Immature natural killer cell (primary cell): ENCODE measurements around the gene SYNJ1. TPM values are rescaled to one million over a fixed set of nuclear protein-coding genes. Genes with fewer than 3 reads are reported as not detected.
"Not testable (repeated sequence)": the region's sequence is repeated elsewhere in the genome, so short reads cannot be mapped to it uniquely, and the experiment has no call there.

Experiments used
- DNase-seq, 3 donors: peaks; one replicate each; pipeline ENCODE4 v3.0.0; 2022; ENCODE audit warnings: mixed read lengths in 1 of 3
- H3K27ac Mint-ChIP-seq, 6 donors: one replicate each; pipeline ENCODE4 v1.8.0; 2020; ENCODE audit warnings: mixed read lengths in 6 of 6, mild to moderate bottlenecking in 5 of 6, inconsistent platforms in 4 of 6, moderate library complexity in 3 of 6
- H3K27me3 Mint-ChIP-seq, 3 donors: one replicate each; pipeline ENCODE4 v1.8.0; 2020 to 2021; ENCODE audit warnings: low read depth in 3 of 3, mild to moderate bottlenecking in 3 of 3, mixed read lengths in 3 of 3, moderate library complexity in 3 of 3, inconsistent platforms in 1 of 3
- H3K36me3 Mint-ChIP-seq, 3 donors: one replicate each; pipeline ENCODE4 v1.8.0; 2020; ENCODE audit warnings: mixed read lengths in 3 of 3, inconsistent platforms in 2 of 3, mild to moderate bottlenecking in 2 of 3
- H3K4me1 Mint-ChIP-seq, 2 donors: one replicate each; pipeline ENCODE4 v1.8.0; 2020; ENCODE audit warnings: inconsistent platforms in 2 of 2, mild to moderate bottlenecking in 2 of 2, mixed read lengths in 2 of 2, moderate library complexity in 1 of 2
- H3K4me3 Mint-ChIP-seq, 5 donors: one replicate each; pipeline ENCODE4 v1.8.0; 2020; ENCODE audit warnings: mild to moderate bottlenecking in 5 of 5, mixed read lengths in 5 of 5, inconsistent platforms in 3 of 5, moderate library complexity in 3 of 5
- H3K9me3 Mint-ChIP-seq, 6 donors: one replicate each; pipeline ENCODE4 v1.8.0; 2020; ENCODE audit warnings: mild to moderate bottlenecking in 6 of 6, mixed read lengths in 6 of 6, inconsistent platforms in 4 of 6, moderate library complexity in 3 of 6
- polyA plus RNA-seq, 3 donors: library from polyadenylated mRNA; unstranded; fragments of 300-500 nt; fragmentation: Illumina TruSeq; gene quantifications; one replicate each; pipeline ENCODE4 v1.2.3, GENCODE V29; 2021

The SYNJ1 gene
- polyA plus RNA-seq, 3 donors from 2014 or later, result 0.05 to 7.9 (median 2.1) TPM

- H3K4me1 Mint-ChIP-seq, result peaks cover 20 to 33% of the 10 kb centered on the region in 2 donors
- H3K4me3 Mint-ChIP-seq, result peak overlapping the region; percentile 33 to 46 (median 44)
- not testable (repeated sequence) for DNase-seq, H3K9me3 Mint-ChIP-seq
- H3K36me3 Mint-ChIP-seq, result peaks cover 10 to 17% (median 13%) of the 10 kb centered on the region in 3 donors
- peak overlapping the region in 1 of 6 donors; percentile 22 for H3K27ac Mint-ChIP-seq
- H3K27me3 Mint-ChIP-seq, result peaks cover 6 to 14% (median 7%) of the 10 kb centered on the region in 3 donors
These were observed 116.9 kb downstream of the SYNJ1 start for GRCh38 chr21:32610940-32611339.

GRCh38 chr21:32608851-32609250, 119.0 kb downstream of the SYNJ1 start:
- H3K4me3 Mint-ChIP-seq, result peak overlapping the region in 2 of 5 donors; percentile 3 to 20

GRCh38 chr21:32605469-32605868, 122.3 kb downstream of the SYNJ1 start:
- H3K27me3 Mint-ChIP-seq, result peaks cover 0 to 4% (median 2%) of the 10 kb centered on the region in 3 donors
- no peak overlapping the region for H3K4me3 Mint-ChIP-seq
- DNase-seq, result no peak
- no peak overlapping the region for H3K27ac Mint-ChIP-seq
- H3K9me3 Mint-ChIP-seq, result no peaks in the 10 kb centered on the region
- H3K4me1 Mint-ChIP-seq, result peaks cover 2 to 5% of the 10 kb centered on the region in 2 donors
- H3K36me3 Mint-ChIP-seq, result peaks cover 18 to 47% (median 44%) of the 10 kb centered on the region in 3 donors

More at GRCh38 chr21:32608851-32609250, 119.0 kb downstream of the SYNJ1 start:
- Mint-ChIP-seq H3K36me3 (peaks cover 14 to 30% (median 24%) of the 10 kb centered on the region in 3 donors), H3K9me3 (no peaks in the 10 kb centered on the region), H3K27me3 (peaks cover 7 to 11% (median 8%) of the 10 kb centered on the region in 3 donors), H3K4me1 (peaks cover 20 to 33% of the 10 kb centered on the region in 2 donors), H3K27ac (peak overlapping the region in 1 of 6 donors; percentile 64)
- DNase-seq, result no peak

DNA sequence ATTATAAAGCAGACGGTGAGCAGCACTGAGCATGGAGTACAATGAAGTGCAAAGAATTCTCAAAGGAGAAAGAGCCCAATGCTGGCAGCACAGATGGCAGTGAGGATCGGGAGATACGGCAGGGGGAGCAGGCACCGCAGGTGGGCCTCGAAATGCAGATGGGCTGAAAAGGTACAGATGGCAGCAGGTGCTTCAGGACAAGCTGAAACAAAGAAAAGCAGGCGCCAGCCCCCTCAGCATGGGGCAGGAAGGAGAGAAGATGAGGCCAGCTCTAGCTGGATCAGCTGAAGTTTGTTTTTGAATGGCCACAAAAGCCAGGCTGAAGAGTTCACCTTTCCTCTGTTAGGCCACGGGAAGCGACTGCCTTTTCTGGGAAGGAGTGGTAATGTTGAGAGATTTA, 123.3 kb downstream of the SYNJ1 start:
- Mint-ChIP-seq H3K4me3 (no peak overlapping the region), H3K4me1 (peaks cover 0 to 3% of the 10 kb centered on the region in 2 donors), H3K36me3 (peaks cover 14 to 48% (median 46%) of the 10 kb centered on the region in 3 donors), H3K27me3 (peaks cover 0 to 4% (median 2%) of the 10 kb centered on the region in 3 donors), H3K9me3 (no peaks in the 10 kb centered on the region), H3K27ac (no peak overlapping the region)
- DNase-seq, result no peak

DNA sequence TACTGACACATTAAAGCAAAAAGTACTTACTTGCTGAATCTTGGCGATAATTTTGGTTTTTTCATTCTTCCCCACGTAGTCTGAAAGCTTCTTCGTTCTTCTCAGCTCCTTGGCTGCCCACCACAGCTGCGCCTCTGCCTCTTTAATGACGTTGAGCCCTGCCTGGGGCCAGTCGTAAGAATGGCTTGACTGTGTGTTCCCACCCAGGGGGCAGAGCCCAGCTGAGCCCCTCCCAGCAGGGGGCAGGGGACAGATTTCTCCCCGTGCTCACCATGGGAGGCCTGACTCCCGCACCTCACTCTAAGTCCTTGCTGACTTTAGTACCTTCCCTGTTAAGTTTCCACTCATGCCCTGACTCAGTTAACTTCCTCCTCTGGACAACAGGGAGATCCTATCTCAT, 124.7 kb downstream of the SYNJ1 start:
- no peaks in the 10 kb centered on the region for H3K9me3 Mint-ChIP-seq

DNA sequence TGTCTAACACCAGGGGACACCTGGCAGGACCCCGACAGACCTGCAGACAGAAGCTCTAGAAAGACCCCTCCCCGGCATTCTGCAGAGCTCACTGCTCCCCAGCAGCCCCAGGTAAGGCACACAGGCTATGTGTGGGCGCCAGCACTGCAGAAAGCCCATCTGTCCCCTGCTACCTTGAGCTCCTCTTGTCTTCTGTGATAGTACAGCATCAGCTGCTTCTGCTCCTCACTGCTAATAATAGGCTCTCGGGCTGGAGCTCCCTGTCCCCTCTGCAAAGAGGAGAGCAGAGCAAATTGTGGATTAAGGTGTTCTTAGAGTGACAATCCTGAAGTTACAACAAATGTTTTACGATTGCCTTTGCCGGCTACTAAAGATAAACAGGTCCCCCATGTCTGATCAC, 125.7 kb downstream of the SYNJ1 start:
- no peaks in the 10 kb centered on the region for H3K4me1 Mint-ChIP-seq
- no peak overlapping the region for H3K4me3 Mint-ChIP-seq
- H3K27ac Mint-ChIP-seq, result peak overlapping the region in 1 of 6 donors; percentile 17
- no peaks in the 10 kb centered on the region for H3K9me3 Mint-ChIP-seq
- DNase-seq, result no peak
- H3K36me3 Mint-ChIP-seq, result peaks cover 11 to 43% (median 41%) of the 10 kb centered on the region in 3 donors
- peaks cover 0 to 2% (median 2%) of the 10 kb centered on the region in 3 donors for H3K27me3 Mint-ChIP-seq

More for the DNA sequence above, 124.7 kb downstream of the SYNJ1 start:
- H3K27me3 Mint-ChIP-seq, result peaks cover 0 to 2% (median 2%) of the 10 kb centered on the region in 3 donors
- DNase-seq, result no peak
- H3K27ac Mint-ChIP-seq, result peak overlapping the region in 1 of 6 donors; percentile 55
- H3K4me1 Mint-ChIP-seq, result no peaks in the 10 kb centered on the region
- H3K4me3 Mint-ChIP-seq, result no peak overlapping the region
- H3K36me3 Mint-ChIP-seq, result peaks cover 11 to 43% (median 41%) of the 10 kb centered on the region in 3 donors

- H3K9me3 Mint-ChIP-seq, result no peaks in the 10 kb centered on the region
- no peaks in the 10 kb centered on the region for H3K4me1 Mint-ChIP-seq
- H3K36me3 Mint-ChIP-seq, result peaks cover 4 to 28% (median 27%) of the 10 kb centered on the region in 3 donors
- DNase-seq, result no peak
- H3K27me3 Mint-ChIP-seq, result peaks cover 0 to 4% (median 0%) of the 10 kb centered on the region in 3 donors
- H3K27ac Mint-ChIP-seq, result peak overlapping the region in 1 of 6 donors; percentile 3
- H3K4me3 Mint-ChIP-seq, result no peak overlapping the region
These were observed 128.3 kb downstream of the SYNJ1 start for GRCh38 chr21:32599526-32599925.

GRCh38 chr21:32599091-32599490, 128.7 kb downstream of the SYNJ1 start:
- Mint-ChIP-seq H3K4me1 (no peaks in the 10 kb centered on the region), H3K36me3 (peaks cover 4 to 25% (median 23%) of the 10 kb centered on the region in 3 donors), H3K27me3 (peaks cover 0 to 4% (median 0%) of the 10 kb centered on the region in 3 donors), H3K27ac (peak overlapping the region in 1 of 6 donors; percentile 3), H3K9me3 (no peaks in the 10 kb centered on the region), H3K4me3 (no peak overlapping the region)
- no peak for DNase-seq

DNA sequence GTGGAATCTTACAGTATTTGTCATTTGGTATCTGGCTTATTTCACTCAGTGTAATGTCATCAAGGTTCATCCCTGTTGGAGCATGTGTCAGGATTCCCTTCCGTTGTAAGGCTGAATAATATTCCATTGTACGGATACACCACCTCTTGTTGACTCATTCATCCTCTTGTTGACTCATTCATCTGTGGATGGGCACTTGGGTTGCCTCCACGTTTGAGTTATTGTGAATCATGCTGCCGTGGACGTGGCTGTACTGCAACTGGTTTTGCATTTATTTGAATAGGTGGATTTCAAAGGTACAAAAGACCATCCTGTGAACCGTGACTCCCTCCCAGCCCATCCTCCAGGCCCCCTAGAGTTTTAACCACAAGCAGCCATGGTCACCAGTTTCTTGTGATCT, 130.6 kb downstream of the SYNJ1 start:
- Mint-ChIP-seq H3K4me1 (no peaks in the 10 kb centered on the region), H3K4me3 (no peak overlapping the region), H3K27me3 (peaks cover 0 to 4% (median 0%) of the 10 kb centered on the region in 3 donors), H3K27ac (peak overlapping the region in 1 of 6 donors; percentile 80), H3K36me3 (peaks cover 0 to 13% (median 12%) of the 10 kb centered on the region in 3 donors), H3K9me3 (no peaks in the 10 kb centered on the region)
- no peak for DNase-seq

- peaks cover 0 to 2% (median 2%) of the 10 kb centered on the region in 3 donors for H3K27me3 Mint-ChIP-seq
- no peak overlapping the region for H3K4me3 Mint-ChIP-seq
- H3K4me1 Mint-ChIP-seq, result no peaks in the 10 kb centered on the region
- H3K27ac Mint-ChIP-seq, result peak overlapping the region in 1 of 6 donors; percentile 17
- no peaks in the 10 kb centered on the region for H3K9me3 Mint-ChIP-seq
- peaks cover 0 to 5% (median 5%) of the 10 kb centered on the region in 3 donors for H3K36me3 Mint-ChIP-seq
- no peak for DNase-seq
These were observed 132.4 kb downstream of the SYNJ1 start for GRCh38 chr21:32595431-32595830.

DNA sequence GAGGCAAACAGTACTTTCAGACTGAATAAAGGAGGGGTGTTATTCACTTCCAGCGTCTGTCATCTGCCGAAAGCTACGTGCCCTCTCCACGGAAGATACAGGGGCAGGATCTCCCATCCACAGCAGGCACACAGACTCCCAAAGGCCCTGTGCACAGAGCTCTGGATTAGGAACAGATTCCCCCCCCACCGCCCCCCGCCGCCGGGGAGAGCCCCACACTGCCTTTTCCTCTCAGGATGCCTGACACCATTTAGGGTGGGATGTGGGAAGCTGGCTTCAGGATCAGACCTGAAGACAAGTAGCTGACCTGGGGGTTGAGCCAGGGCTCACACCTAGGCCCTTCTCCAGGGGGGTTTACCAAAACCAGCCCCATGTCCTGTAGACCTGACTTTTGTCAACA, 134.1 kb downstream of the SYNJ1 start:
- Mint-ChIP-seq H3K4me3 (no peak overlapping the region), H3K27ac (no peak overlapping the region), H3K9me3 (no peaks in the 10 kb centered on the region), H3K4me1 (no peaks in the 10 kb centered on the region), H3K27me3 (peaks cover 0 to 4% (median 2%) of the 10 kb centered on the region in 3 donors), H3K36me3 (no peaks in the 10 kb centered on the region)
- DNase-seq, result no peak

- H3K4me1 Mint-ChIP-seq, result no peaks in the 10 kb centered on the region
- no peaks in the 10 kb centered on the region for H3K9me3 Mint-ChIP-seq
- H3K27ac Mint-ChIP-seq, result no peak overlapping the region
- DNase-seq, result no peak
- H3K36me3 Mint-ChIP-seq, result no peaks in the 10 kb centered on the region
- peaks cover 0 to 4% (median 2%) of the 10 kb centered on the region in 3 donors for H3K27me3 Mint-ChIP-seq
- H3K4me3 Mint-ChIP-seq, result no peak overlapping the region
These were observed 134.8 kb downstream of the SYNJ1 start for GRCh38 chr21:32592929-32593502.

- Mint-ChIP-seq H3K27me3 (peaks cover 0 to 2% (median 2%) of the 10 kb centered on the region in 3 donors), H3K27ac (no peak overlapping the region), H3K4me3 (no peak overlapping the region), H3K36me3 (peaks cover 0 to 2% (median 0%) of the 10 kb centered on the region in 3 donors), H3K9me3 (no peaks in the 10 kb centered on the region), H3K4me1 (no peaks in the 10 kb centered on the region)
- DNase-seq, result no peak
These were observed 137.7 kb downstream of the SYNJ1 start for GRCh38 chr21:32590130-32590529.

GRCh38 chr21:32587651-32588050, 140.2 kb downstream of the SYNJ1 start:
- H3K27me3 Mint-ChIP-seq, result peaks cover 0 to 8% (median 2%) of the 10 kb centered on the region in 3 donors
- no peak for DNase-seq
- H3K36me3 Mint-ChIP-seq, result peaks cover 0 to 3% (median 0%) of the 10 kb centered on the region in 3 donors
- H3K9me3 Mint-ChIP-seq, result no peaks in the 10 kb centered on the region
- no peak overlapping the region for H3K27ac Mint-ChIP-seq
- H3K4me1 Mint-ChIP-seq, result no peaks in the 10 kb centered on the region
- H3K4me3 Mint-ChIP-seq, result no peak overlapping the region
